ENCODE data around the gene NAGPA.

NAGPA gene

DNA sequence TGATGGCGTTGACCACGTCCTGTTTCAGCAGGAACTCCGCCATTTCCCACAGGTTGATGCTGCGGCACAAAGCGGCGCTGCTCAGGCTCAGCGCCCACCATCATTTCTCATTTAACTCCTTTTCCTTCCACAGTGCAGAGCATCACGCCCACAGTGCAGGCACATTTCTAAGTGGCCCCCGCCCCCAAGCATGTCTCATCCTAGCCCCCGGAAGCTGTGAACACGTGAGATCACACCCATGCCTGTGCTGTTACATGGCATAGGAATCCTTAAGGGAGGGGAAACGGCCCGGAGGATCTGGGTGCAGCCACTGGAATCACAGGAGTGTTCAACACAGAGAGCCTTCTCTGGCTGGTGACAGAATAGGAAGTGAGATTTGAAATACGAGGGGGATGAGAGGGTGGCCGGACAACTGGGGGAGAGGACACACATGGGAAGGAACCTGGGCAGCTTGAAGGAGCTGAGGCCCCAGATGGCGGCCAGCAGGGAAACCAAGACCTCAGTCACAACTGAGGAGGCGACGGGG, 4.7 kb downstream of the NAGPA start:
- DNase-seq (ENCODE audit: low read depth in 2 of 3, low spot score in 1 of 3), result no peak

GRCh38 chr16:5027575-5028235, 6.0 kb downstream of the NAGPA start:
- no peak for DNase-seq (ENCODE audit: low read depth in 2 of 3, low spot score in 1 of 3)

- DNase-seq (ENCODE audit: low read depth in 2 of 3, low spot score in 1 of 3), result no peak
Observed at GRCh38 chr16:5027086-5027485, 6.6 kb downstream of the NAGPA start.

DNA sequence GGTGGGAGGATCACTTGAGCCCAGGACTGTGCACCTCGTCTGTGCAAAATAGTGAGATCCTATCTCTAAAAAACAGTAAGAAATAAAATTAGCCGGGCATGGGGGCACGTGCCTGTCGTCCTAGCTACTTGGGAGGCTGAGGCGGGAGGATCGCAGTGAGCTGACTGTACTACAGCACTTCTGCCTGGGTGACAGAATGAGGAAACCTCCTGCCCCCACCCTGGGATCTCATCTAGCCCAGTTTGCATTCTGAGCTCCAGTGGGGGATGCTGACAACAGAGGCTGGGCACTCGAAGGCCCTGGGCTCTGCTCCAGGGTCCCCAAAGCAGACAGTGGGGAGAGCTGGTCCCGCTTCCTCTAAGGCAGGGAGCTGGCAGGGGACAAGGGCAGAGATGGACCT, 7.1 kb downstream of the NAGPA start:
- DNase-seq (ENCODE audit: low read depth in 2 of 3, low spot score in 1 of 3), result no peak

GRCh38 chr16:5025171-5025632, 8.5 kb downstream of the NAGPA start:
- no peak for DNase-seq (ENCODE audit: low read depth in 2 of 3, low spot score in 1 of 3)

DNA sequence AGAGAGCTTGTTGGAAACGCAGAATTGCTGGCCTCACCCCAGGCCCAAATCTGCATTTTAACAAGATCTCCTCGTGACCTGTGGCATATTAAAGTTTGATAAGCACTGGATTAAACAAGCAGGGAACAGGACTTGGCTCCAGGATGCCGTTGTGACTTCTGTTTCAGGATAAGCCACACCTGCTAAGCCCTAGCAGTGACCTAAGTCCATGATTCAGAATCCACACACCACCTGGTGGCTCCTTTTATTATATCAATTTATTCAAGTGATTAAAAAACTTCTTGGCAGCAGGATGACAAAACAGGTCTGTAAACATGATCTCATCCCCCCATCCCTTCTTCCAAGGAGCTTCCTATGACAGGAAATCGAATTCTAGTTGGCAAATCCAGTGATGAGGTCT, 9.1 kb downstream of the NAGPA start:
- no peak for DNase-seq (ENCODE audit: low read depth in 2 of 3, low spot score in 1 of 3)

DNA sequence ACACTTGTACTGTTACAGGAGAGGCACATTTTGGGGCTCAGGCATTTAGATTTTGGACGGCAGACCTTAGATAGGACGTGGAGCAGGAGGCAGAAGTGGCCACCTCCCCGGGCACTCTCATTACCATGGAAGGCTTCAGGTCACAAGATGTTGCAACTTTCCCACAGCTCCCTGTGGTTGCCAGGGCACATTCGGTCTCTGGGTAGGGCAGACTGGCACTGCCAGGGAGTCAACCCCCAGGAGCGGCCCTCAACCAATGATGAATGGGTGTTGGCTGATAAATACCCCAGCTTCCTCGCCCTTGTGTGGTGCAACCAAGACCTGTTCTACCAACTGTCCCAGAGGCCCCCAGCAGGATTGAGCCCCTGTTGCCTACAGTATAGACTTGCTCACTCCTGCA, 11.2 kb downstream of the NAGPA start:
- DNase-seq (ENCODE audit: low read depth in 2 of 3, low spot score in 1 of 3), result no peak

GRCh38 chr16:5020551-5020950, 13.2 kb downstream of the NAGPA start:
- DNase-seq (ENCODE audit: low read depth in 2 of 3, low spot score in 1 of 3), result no peak

DNA sequence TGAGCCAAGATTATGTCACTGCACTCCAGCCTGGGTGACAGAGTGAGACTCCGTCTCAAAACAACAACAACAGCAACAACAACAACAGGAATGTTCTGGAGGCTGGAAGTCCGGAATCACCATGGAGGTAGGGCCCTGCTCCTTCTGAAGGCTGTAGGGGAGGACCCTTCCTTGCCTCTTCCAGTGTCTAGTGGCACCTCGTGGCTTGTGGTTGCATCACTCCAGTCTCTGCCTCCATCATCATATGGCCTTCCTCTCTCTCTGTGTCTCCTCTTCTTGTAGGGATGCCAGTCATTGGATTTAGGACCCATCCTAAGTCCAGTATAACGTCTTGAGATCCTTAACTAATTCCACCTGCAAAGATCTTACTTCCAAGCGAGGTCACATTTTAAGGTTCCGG, 14.0 kb downstream of the NAGPA start:
- no peak for DNase-seq (ENCODE audit: low read depth in 2 of 3, low spot score in 1 of 3)

DNA sequence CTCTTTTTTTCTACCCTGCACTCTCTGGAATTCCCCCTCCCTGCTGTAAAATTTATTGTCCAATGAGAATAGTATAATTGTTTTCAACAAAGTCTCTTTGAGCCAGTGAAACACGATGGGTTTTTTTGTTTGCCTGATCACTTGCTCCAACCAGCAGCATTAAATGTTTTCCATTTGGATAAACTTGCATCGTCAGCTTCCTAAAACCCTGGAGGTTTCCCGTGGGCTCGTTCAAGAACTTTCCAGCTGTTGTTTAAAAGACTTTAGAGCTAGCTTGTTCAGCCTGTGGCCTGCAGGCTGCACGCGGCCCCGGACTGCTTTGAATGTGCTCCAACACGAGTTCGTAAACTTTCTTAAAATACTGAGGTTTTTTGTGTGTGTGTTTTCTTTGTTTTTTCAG, 14.9 kb downstream of the NAGPA start:
- DNase-seq (ENCODE audit: low read depth in 2 of 3, low spot score in 1 of 3), result no peak

GRCh38 chr16:5017678-5017969, 16.1 kb downstream of the NAGPA start:
- DNase-seq (ENCODE audit: low read depth in 2 of 3, low spot score in 1 of 3), result no peak

DNA sequence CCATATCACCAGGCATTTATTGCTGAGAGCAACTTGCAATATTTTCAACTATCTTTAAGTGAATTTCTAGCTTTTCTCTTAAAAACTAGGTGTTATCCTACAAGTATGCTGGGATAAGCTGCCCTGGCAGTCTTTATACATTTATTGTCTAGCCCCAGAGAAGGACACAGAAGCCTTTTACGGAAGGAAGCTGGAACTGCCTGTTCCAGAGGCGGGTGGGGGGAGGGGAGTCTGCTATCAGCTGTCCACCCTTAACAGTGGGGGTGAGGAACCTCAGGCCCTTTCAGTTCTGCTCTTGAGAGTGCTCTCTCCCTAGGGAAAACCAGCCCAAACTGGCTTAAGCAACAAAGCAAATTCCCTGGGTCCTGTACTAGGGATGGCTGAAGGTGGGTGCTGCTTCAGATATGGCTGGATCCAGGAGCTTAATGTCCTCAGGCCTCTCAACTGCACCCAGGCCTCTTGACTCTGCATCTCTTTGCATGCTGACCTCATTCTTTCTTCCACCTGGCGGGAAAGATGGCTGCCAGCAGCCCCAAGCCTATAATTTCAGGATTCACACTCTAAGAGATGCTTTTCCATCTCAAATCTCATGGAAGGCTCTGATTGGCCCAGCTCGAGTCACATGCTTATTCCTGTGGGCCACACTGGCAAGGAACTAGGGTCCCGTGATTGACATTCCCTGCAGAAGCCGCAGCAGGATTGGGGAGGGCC, 16.6 kb downstream of the NAGPA start:
- DNase-seq (ENCODE audit: low read depth in 2 of 3, low spot score in 1 of 3), result no peak

- no peak for DNase-seq (ENCODE audit: low read depth in 2 of 3, low spot score in 1 of 3)
Observed at GRCh38 chr16:5015887-5016286, 17.8 kb downstream of the NAGPA start.

GRCh38 chr16:5015351-5015750, 18.4 kb downstream of the NAGPA start:
- DNase-seq (ENCODE audit: low read depth in 2 of 3, low spot score in 1 of 3), result no peak

DNA sequence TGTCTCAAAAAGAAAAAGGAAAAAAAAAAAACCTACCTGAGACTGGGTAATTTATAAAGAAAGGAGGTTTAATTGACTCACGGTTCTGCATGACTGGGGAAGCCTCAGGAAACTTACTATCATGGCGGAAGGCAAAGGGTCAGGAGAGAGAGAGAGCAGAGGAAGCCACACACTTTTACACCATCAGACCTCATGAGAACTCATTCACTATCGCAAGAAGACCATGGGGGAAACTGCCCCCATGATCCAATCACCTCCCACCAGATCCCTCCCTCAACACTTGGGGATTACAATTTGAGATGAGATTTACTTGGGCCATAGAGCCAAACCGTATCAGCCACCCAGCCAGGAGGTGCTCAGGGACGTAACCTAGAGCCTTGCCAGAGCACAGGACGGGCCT, 20.8 kb downstream of the NAGPA start:
- no peak for DNase-seq (ENCODE audit: low read depth in 2 of 3, low spot score in 1 of 3)

DNA sequence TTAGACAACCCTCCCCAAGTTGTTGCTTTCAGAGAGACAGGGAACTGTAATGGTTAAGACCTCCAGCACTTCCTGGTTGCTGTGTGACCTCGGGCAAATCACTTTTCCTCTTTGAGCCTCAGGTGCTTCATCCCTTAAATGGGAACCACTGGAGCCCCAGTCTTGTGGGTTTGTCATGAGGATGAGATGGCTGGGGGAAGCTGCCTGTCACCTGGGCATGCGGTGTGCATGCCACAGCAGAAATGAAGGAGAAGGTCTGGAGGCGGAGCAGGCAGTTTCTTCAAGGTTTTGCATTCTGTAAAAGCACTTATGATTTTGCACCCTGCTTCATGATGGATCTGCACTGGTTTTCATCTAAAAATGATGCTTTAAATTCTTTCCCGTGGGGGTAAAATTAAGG, 22.1 kb downstream of the NAGPA start:
- no peak for DNase-seq (ENCODE audit: low read depth in 2 of 3, low spot score in 1 of 3)

DNA sequence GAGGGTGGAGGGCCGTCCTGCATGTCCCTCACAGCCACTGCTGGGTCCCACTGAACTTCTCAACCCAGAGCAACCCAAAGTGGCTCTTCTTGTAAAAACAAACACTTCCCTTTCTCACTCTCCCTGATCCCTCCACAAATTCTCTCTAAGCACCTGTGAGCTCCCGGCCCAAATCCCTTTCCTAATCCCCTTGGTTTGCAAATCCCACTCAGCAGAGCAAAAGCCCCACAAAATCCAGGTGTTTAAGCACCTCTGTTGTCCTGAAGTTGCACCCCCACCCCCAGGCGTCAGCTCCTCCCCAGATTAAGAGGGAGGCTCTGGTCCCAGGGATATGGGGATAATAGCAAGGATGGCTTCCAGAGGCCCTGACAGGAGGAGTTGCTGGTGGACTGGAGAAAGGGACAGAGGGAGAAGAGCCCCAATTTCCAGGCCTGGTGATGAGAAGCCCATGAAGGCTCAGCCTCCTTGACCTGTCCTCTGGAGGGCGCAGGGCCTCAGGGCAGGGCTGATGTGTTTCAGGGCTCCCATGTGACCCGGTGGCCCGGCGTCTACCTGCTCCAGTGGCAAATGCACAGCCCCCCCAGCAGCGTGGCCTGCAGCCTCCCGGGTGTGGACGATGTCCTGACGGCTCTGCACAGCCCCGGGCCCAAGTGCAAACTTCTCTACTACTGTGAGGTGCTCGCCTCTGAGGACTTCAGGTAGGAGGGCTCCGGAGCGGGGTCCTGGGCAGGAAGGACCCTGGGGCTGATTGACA, 23.0 kb downstream of the NAGPA start:
- no peak for DNase-seq (ENCODE audit: low read depth in 2 of 3, low spot score in 1 of 3)

DNA sequence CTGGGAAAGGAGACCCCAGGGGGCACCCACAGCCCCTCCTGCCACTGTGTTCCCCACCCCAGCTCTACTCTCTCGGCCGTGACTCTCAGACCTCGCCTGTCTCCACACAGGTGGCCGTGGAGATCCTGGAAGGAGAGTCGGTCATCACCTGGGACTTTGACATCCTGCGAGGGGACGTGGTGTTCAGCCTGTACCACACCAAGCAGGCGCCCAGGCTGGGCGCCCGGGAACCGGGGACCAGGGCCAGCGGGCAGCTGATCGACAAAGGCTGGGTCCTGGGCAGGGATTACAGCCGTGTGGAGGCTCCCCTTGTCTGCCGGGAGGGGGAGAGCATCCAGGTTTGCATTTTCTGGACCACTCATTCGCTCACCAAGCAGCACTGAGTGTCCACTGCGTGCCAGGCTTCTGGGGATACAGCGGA, 25.4 kb downstream of the NAGPA start:
- no peak for DNase-seq (ENCODE audit: low read depth in 2 of 3, low spot score in 1 of 3)

DNA sequence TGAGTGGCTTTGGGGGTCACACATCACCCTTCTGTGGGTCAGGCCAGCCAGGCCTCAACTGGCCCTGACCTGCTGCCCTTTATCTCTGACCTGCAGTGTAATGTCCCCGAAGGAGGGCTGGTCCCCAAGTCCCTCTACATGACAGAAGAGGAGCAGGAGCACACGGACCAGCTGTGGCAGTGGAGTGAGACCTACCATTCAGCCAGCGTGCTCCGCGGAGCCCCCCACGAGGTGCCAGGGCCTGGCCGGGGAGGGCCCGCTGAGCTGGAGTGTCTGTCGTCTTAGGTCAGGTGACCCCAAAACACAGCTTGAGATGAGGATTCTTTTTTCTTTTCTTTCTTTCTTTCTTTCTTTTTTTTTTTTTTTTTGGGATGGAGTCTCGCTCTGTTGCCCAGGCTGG, 26.5 kb downstream of the NAGPA start:
- DNase-seq (ENCODE audit: low read depth in 2 of 3, low spot score in 1 of 3), result no peak

DNA sequence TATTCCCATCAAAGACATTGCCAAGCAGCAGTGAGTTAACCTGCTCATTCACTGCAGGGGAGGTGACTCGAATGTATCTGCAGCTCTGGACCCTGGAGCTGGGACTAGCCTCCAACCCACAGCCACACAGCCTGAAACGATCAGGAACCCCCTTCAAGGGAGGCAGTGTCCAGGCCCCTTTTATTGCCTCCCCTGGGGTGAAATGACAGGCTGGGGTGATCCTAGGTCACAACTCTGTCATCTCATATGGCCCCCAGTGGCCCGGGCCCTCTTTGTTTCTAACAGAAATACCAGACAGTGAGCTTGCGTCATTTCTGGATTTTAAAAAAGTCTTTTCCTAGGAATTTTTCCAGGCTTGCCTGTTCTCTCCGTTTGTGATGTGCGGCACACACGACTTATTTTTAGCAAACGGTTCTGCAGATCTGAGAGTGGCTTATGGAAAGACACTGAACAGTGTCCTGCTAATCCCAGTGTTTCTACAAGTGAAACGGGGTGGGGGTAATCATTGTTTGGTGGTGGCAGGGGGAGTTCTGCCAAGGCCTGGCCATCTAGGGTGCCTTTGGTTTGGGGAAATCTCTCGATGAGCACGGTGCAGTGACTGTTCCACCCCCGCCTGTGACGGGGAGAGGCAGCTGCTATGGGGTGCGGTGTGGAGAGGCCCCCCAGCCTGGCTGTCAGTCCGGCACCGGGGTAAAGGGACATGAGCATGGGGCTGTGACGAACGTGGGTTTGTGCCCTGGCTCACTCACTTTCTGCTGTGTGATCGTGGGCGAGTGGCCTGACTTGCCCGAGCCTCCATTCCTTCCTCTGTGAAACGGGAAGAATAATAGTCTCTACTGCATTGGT, 27.2 kb downstream of the NAGPA start:
- DNase-seq (ENCODE audit: low read depth in 2 of 3, low spot score in 1 of 3), result no peak

DNA sequence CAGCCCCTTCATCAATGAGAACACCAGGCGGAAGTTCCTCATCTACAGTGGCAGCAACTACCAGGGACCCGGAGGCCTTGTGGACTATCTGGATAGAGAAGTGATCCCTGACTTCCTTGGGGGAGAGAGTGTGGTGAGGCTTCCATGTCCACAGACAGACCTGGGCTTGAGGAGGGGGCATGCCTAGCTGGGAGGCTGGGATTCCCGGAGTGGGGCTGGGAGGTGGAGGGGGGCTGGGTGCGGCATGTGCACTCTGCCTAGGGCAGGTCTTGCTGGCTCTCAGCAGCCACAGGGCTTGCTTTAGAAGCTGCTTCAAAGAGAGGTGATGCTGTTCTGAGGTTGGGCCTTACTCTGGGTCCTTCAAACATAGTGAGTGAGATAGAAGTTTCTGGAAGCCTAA, 27.8 kb downstream of the NAGPA start:
- no peak for DNase-seq (ENCODE audit: low read depth in 2 of 3, low spot score in 1 of 3)
